HCT116 (cell line): ENCODE results near the gene ANO2. TPM values are rescaled to one million over a fixed set of nuclear protein-coding genes. Genes with fewer than 3 reads are reported as not detected.

ENCODE experiments used
- ATAC-seq: fragments of 200-7000 bp; cut with Tn5 transposase; 2 replicates; pipeline ENCODE4 v1.9.1; 2020; ENCODE audit warnings: mild to moderate bottlenecking, moderate library complexity
- BruUV-seq: library from RNA; stranded (reverse); fragments of 400-500 nt; replicated peaks from 2 replicates; lab custom pipeline; 2021; lab: Mats Ljungman, UMichigan
- CTCF ChIA-PET: fragments of 300-600 bp; sonication (Branson Sonifier 250); formaldehyde crosslinking; loops from one replicate; lab custom pipeline; 2021; ENCODE audit warnings: antibody characterized with exemption; lab: Charles Lee
- POLR2A ChIA-PET: fragments of 300-600, 350-600 bp; sonication (Branson Sonifier 250); formaldehyde crosslinking; loops from one replicate; lab custom pipeline; 2021; ENCODE audit warnings: antibody characterized with exemption; lab: Charles Lee
- RAD21 ChIA-PET, 2 experiments: fragments of 300-600 bp; sonication (Branson Sonifier 250); formaldehyde crosslinking; loops; one replicate each; lab custom pipeline; 2023; ENCODE audit warnings: low total read pairs in 2 of 2; ENCODE audit not compliant: uncharacterized antibody in 2 of 2, unreplicated experiment in 2 of 2, low non-redundant PET in 1 of 2; lab: Charles Lee
- DNase-seq: peaks from one replicate; pipeline ENCODE4 v3.0.0-alpha.2; 2010; ENCODE audit warnings: low read depth, low spot score
- H2AFZ ChIP-seq: fragments of 200-600 bp; shearing (Covaris generic), sonication (generic); 2 replicates; pipeline ENCODE4 v1.6.1; 2017; ENCODE audit warnings: low read depth, mixed run types, mixed read lengths, antibody characterized with exemption, low read length; ENCODE audit not compliant: poor library complexity, severe bottlenecking
- H3K27ac ChIP-seq: 2 replicates; pipeline ENCODE4 v1.5.1; 2012; ENCODE audit warnings: low read depth, low read length
- H3K27me3 ChIP-seq: fragments of 200-600 bp; sonication (generic); 2 replicates; pipeline ENCODE4 v1.6.1; 2016; ENCODE audit warnings: mixed run types, low read length, mixed read lengths; ENCODE audit not compliant: insufficient read depth
- H3K36me3 ChIP-seq, 2 experiments: fragments of 200-500 bp in 1 of 2; fragments of 200-600 bp in 1 of 2; sonication (Bioruptor generic) in 1 of 2; sonication (generic) in 1 of 2; 2 replicates each; pipeline versions ENCODE4 v1.5.1 to v1.6.1; 2014 to 2016; ENCODE audit warnings: low read length in 2 of 2, inconsistent platforms in 1 of 2, mixed read lengths in 1 of 2, mixed run types in 1 of 2; ENCODE audit not compliant: insufficient read depth in 2 of 2, control insufficient read depth in 1 of 2
- H3K4me1 ChIP-seq, 2 experiments: fragments of 200-600 bp in 1 of 2; sonication (generic) in 1 of 2; 2 replicates each; pipeline versions ENCODE4 v1.5.1 to v1.6.1; 2012 to 2017; ENCODE audit warnings: low read length in 2 of 2, inconsistent platforms in 1 of 2, mild to moderate bottlenecking in 1 of 2, mixed read lengths in 1 of 2, mixed run types in 1 of 2, moderate library complexity in 1 of 2; ENCODE audit not compliant: insufficient read depth in 2 of 2, control insufficient read depth in 1 of 2
- H3K4me2 ChIP-seq: fragments of 200-600 bp; sonication (generic); 2 replicates; pipeline ENCODE4 v1.6.1; 2017; ENCODE audit warnings: mixed run types, low read length, mixed read lengths
- H3K4me3 ChIP-seq, 2 experiments: fragments of 200-600 bp in 1 of 2; sonication (generic) in 1 of 2; replicated peaks in 1 of 2; 2 replicates each; pipeline ENCODE4 v1.5.1; 2011 to 2016; ENCODE audit warnings: low read length in 2 of 2, control low read depth in 1 of 2, low read depth in 1 of 2, mild to moderate bottlenecking in 1 of 2, mixed read lengths in 1 of 2, mixed run types in 1 of 2
- H3K79me2 ChIP-seq: fragments of 200-600 bp; sonication (generic); 2 replicates; pipeline ENCODE4 v1.6.1; 2017; ENCODE audit warnings: mild to moderate bottlenecking, mixed run types, low read length, moderate library complexity, mixed read lengths; ENCODE audit not compliant: insufficient read depth
- H3K9ac ChIP-seq: fragments of 200-600 bp; sonication (generic); 2 replicates; pipeline ENCODE4 v1.6.1; 2016; ENCODE audit warnings: low read length, mixed read lengths
- H3K9me2 ChIP-seq: fragments of 200-600 bp; sonication (generic), shearing (Covaris generic); 2 replicates; pipeline ENCODE4 v1.6.1; 2017; ENCODE audit warnings: mixed run types, mild to moderate bottlenecking, moderate library complexity; ENCODE audit not compliant: insufficient read depth
- H3K9me3 ChIP-seq, 2 experiments: fragments of 200-500 bp in 1 of 2; fragments of 200-600 bp in 1 of 2; sonication (Bioruptor generic) in 1 of 2; sonication (generic) in 1 of 2; 2 replicates each; pipeline ENCODE4 v1.6.1; 2014 to 2017; ENCODE audit warnings: low read length in 2 of 2, mixed read lengths in 2 of 2, inconsistent platforms in 1 of 2, low read depth in 1 of 2, mild to moderate bottlenecking in 1 of 2, mixed run types in 1 of 2, moderate library complexity in 1 of 2; ENCODE audit not compliant: control insufficient read depth in 1 of 2, insufficient read depth in 1 of 2
- H4K20me1 ChIP-seq: fragments of 200-600 bp; sonication (generic), shearing (Covaris generic); 2 replicates; pipeline ENCODE4 v1.6.1; 2017; ENCODE audit warnings: mixed run types, mild to moderate bottlenecking, moderate library complexity; ENCODE audit not compliant: insufficient read depth
- CBX3 ChIP-seq: IDR thresholded peaks from 2 replicates; pipeline ENCODE4 v1.6.1; 2012; ENCODE audit warnings: low read depth
- CEBPB ChIP-seq: IDR thresholded peaks from 2 replicates; pipeline ENCODE4 v1.6.1; 2012; ENCODE audit warnings: low read depth
- CTCF ChIP-seq, 3 experiments: fragments of 200-600 bp in 1 of 3; sonication (generic) in 1 of 3; IDR thresholded peaks in 2 of 3; conservative IDR thresholded peaks in 1 of 3; 2 replicates each; pipeline ENCODE4 v1.5.1; 2012 to 2017; ENCODE audit warnings: low read depth in 2 of 3, low read length in 2 of 3, antibody characterized with exemption in 1 of 3, borderline replicate concordance in 1 of 3, control low read depth in 1 of 3, mild to moderate bottlenecking in 1 of 3, mixed read lengths in 1 of 3, mixed run types in 1 of 3, moderate library complexity in 1 of 3; ENCODE audit not compliant: insufficient read depth in 1 of 3
- EGR1 ChIP-seq: IDR thresholded peaks from 2 replicates; pipeline ENCODE4 v1.6.1; 2012; ENCODE audit warnings: low read depth
- ELF1 ChIP-seq: IDR thresholded peaks from 2 replicates; pipeline ENCODE4 v1.6.1; 2012; ENCODE audit warnings: low read depth, borderline replicate concordance
- EZH2 ChIP-seq: fragments of 200-600 bp; sonication (generic); IDR thresholded peaks from 2 replicates; pipeline ENCODE4 v1.6.1; 2017; ENCODE audit warnings: antibody characterized with exemption, mixed run types
- EZH2phosphoT487 ChIP-seq: fragments of 200-600 bp; IDR thresholded peaks from 2 replicates; pipeline ENCODE4 v1.6.1; 2018; ENCODE audit warnings: antibody characterized with exemption, borderline replicate concordance
- FOSL1 ChIP-seq: IDR thresholded peaks from 2 replicates; pipeline ENCODE4 v1.6.1; 2012; ENCODE audit warnings: low read depth
- MAX ChIP-seq: IDR thresholded peaks from 2 replicates; pipeline ENCODE4 v1.6.1; 2012
- POLR2A ChIP-seq: IDR thresholded peaks from 2 replicates; pipeline ENCODE4 v1.7.0; 2011; ENCODE audit warnings: borderline replicate concordance; ENCODE audit not compliant: insufficient read depth, insufficient read length; ENCODE audit errors: extremely low read depth
- POLR2AphosphoS5 ChIP-seq: IDR thresholded peaks from 2 replicates; pipeline ENCODE4 v1.6.1; 2011; ENCODE audit warnings: mild to moderate bottlenecking, low read depth, low read length, moderate library complexity
- RAD21 ChIP-seq: IDR thresholded peaks from 2 replicates; pipeline ENCODE4 v1.6.1; 2012; ENCODE audit warnings: low read depth, mild to moderate bottlenecking
- REST ChIP-seq: IDR thresholded peaks from 2 replicates; pipeline ENCODE4 v1.6.1; 2012; ENCODE audit warnings: low read depth
- SIN3A ChIP-seq: IDR thresholded peaks from 2 replicates; pipeline ENCODE4 v1.6.1; 2012; ENCODE audit warnings: low read depth
- SRF ChIP-seq: IDR thresholded peaks from 2 replicates; pipeline ENCODE4 v1.6.1; 2012; ENCODE audit warnings: low read depth
- TCF7L2 ChIP-seq: IDR thresholded peaks from 2 replicates; pipeline ENCODE4 v1.7.0; 2011; ENCODE audit warnings: borderline replicate concordance, inconsistent platforms; ENCODE audit not compliant: insufficient read depth, insufficient read length; ENCODE audit errors: extremely low read depth
- YY1 ChIP-seq: IDR thresholded peaks from 2 replicates; pipeline ENCODE4 v1.6.1; 2011; ENCODE audit warnings: low read length, low read depth, moderate library complexity, mild to moderate bottlenecking; ENCODE audit not compliant: insufficient replicate concordance; ENCODE audit errors: extremely low read depth
- ZBTB33 ChIP-seq: IDR thresholded peaks from 2 replicates; pipeline ENCODE4 v1.6.1; 2011; ENCODE audit warnings: mild to moderate bottlenecking, low read length, moderate library complexity; ENCODE audit not compliant: insufficient replicate concordance; ENCODE audit errors: extremely low read depth
- ZFX ChIP-seq: fragments of 450-650 bp; IDR thresholded peaks from 2 replicates; pipeline ENCODE4 v1.6.1; 2017
- ZNF274 ChIP-seq: fragments of 200-500 bp; sonication (Bioruptor generic); IDR thresholded peaks from 2 replicates; pipeline ENCODE4 v1.6.1; 2014; ENCODE audit warnings: mild to moderate bottlenecking, low read depth, low read length, inconsistent platforms
- intact Hi-C: fragments of 100-400 bp; cut with micrococcal nuclease; formaldehyde crosslinking; loops from 2 replicates; pipeline ENCODE4 v1.10.0; 2022
- total RNA-seq: library from RNA; stranded (reverse); gene quantifications from one replicate; pipeline ENCODE4 v1.2.1, GENCODE V29; 2021; ENCODE audit not compliant: unreplicated experiment

The ANO2 gene
- total RNA-seq, 1 experiment from 2014 or later = not detected

GRCh38 chr12:5921027-5921909 is 23.8 kb downstream of the ANO2 start:
- no peak overlapping the region for H3K4me2 ChIP-seq
- DNase-seq = no peak
- RAD21 ChIA-PET = no interaction called here
- POLR2A ChIA-PET = no interaction called here
- H4K20me1 ChIP-seq = no peaks in the 10 kb centered on the region
- H3K79me2 ChIP-seq = no peaks in the 10 kb centered on the region
- H3K9me3 ChIP-seq = no peaks in the 10 kb centered on the region
- H3K36me3 ChIP-seq = no peaks in the 10 kb centered on the region
- H3K4me3 ChIP-seq = no peak overlapping the region
- no peaks in the 10 kb centered on the region for H3K9me2 ChIP-seq
- no peaks in the 10 kb centered on the region for H3K4me1 ChIP-seq
- H3K27ac ChIP-seq = no peak overlapping the region; the same call in 1 of the 2 replicates
- no peak for ATAC-seq
- intact Hi-C loops = no loop called here
- no TSS peak for BruUV-seq
- no peak overlapping the region for H2AFZ ChIP-seq
- H3K9ac ChIP-seq = no peak overlapping the region
- CTCF ChIA-PET = no interaction called here
- TF ChIP-seq ELF1 (no peak), FOSL1 (no peak), EZH2phosphoT487 (no peak), CTCF (IDR thresholded peaks at IDR 0.05 in 2 of 3, conservative IDR thresholded peaks at IDR 0.05 in 1 of 3; ENCODE audit: borderline replicate concordance in 1 of 3, insufficient read depth in 1 of 3, low read depth in 2 of 3, low read length in 2 of 3) (no peak), YY1 (no peak), ZFX (no peak), CBX3 (no peak), SIN3A (no peak), EZH2 (no peak), RAD21 (no peak), REST (no peak), TCF7L2 (no peak), ZBTB33 (no peak), POLR2AphosphoS5 (no peak), POLR2A (no peak), CEBPB (no peak), ZNF274 (no peak), MAX (no peak), SRF (no peak), EGR1 (no peak)
- H3K27me3 ChIP-seq = no peaks in the 10 kb centered on the region
